SK-N-SH (cell line): ENCODE results near the gene KRT6A. TPM values are rescaled to one million over a fixed set of nuclear protein-coding genes. Genes with fewer than 3 reads are reported as not detected.

ENCODE experiments used
- CTCF ChIA-PET: fragments of 300-600, 350-600 bp; formaldehyde crosslinking; extraction: SDS; loops from one replicate; lab custom pipeline; 2021; lab: Yijun Ruan, JAX
- POLR2A ChIA-PET: fragments of 350-600 bp; sonication (Branson Sonifier 250); formaldehyde crosslinking; extraction: SDS; loops from one replicate; lab custom pipeline; 2020; ENCODE audit warnings: antibody characterized with exemption, inconsistent platforms; lab: Yijun Ruan, JAX
- DNase-seq: peaks from one replicate; pipeline ENCODE4 v3.0.0; 2012
- H2AFZ ChIP-seq: fragments of 200-600 bp; sonication (generic); 2 replicates; pipeline ENCODE4 v1.8.1; 2016; ENCODE audit warnings: antibody characterized with exemption, mild to moderate bottlenecking, low read depth
- H3F3A ChIP-seq: fragments of 200-600 bp; sonication (generic); replicated peaks from 2 replicates; pipeline ENCODE3; 2016; ENCODE audit warnings: antibody characterized with exemption, mild to moderate bottlenecking; ENCODE audit not compliant: insufficient read depth
- H3K27ac ChIP-seq, 2 experiments: fragments of 200-500 bp in 1 of 2; fragments of 200-600 bp in 1 of 2; sonication (Bioruptor generic) in 1 of 2; sonication (generic), shearing (Covaris generic) in 1 of 2; 2 replicates each; pipeline versions ENCODE4 v1.5.1 to v1.6.1; 2014 to 2016; ENCODE audit warnings: low read depth in 2 of 2, inconsistent platforms in 1 of 2, low read length in 1 of 2, mild to moderate bottlenecking in 1 of 2, mixed read lengths in 1 of 2
- H3K27me3 ChIP-seq: fragments of 200-600 bp; sonication (generic), shearing (Covaris generic); 2 replicates; pipeline ENCODE4 v1.6.1; 2016; ENCODE audit warnings: mixed run types; ENCODE audit not compliant: insufficient read depth
- H3K36me3 ChIP-seq, 2 experiments: fragments of 200-500 bp in 1 of 2; fragments of 200-600 bp in 1 of 2; sonication (Bioruptor generic) in 1 of 2; sonication (generic) in 1 of 2; replicated peaks in 1 of 2; 2 replicates each; pipeline versions ENCODE3 to v1.5.1; 2014 to 2016; ENCODE audit warnings: low read length in 1 of 2, mild to moderate bottlenecking in 1 of 2; ENCODE audit not compliant: insufficient read depth in 2 of 2, control insufficient read depth in 1 of 2
- H3K4me1 ChIP-seq, 2 experiments: fragments of 200-500 bp in 1 of 2; fragments of 200-600 bp in 1 of 2; sonication (Bioruptor generic) in 1 of 2; sonication (generic), shearing (Covaris generic) in 1 of 2; 2 replicates each; pipeline versions ENCODE4 v1.5.1 to v1.6.1; 2014 to 2016; ENCODE audit warnings: low read depth in 1 of 2, low read length in 1 of 2, mixed run types in 1 of 2; ENCODE audit not compliant: insufficient read depth in 2 of 2, control insufficient read depth in 1 of 2
- H3K4me2 ChIP-seq: fragments of 200-600 bp; sonication (generic), shearing (Covaris generic); 2 replicates; pipeline ENCODE4 v1.6.1; 2017; ENCODE audit warnings: mixed run types
- H3K4me3 ChIP-seq, 2 experiments: fragments of 200-500 bp in 1 of 2; fragments of 200-600 bp in 1 of 2; sonication (Bioruptor generic) in 1 of 2; sonication (generic), shearing (Covaris generic) in 1 of 2; 2 replicates each; pipeline versions ENCODE4 v1.5.1 to v1.8.1; 2014 to 2016; ENCODE audit warnings: low read depth in 2 of 2, inconsistent platforms in 1 of 2, low read length in 1 of 2, mild to moderate bottlenecking in 1 of 2, mixed read lengths in 1 of 2, moderate library complexity in 1 of 2
- H3K79me2 ChIP-seq: fragments of 200-600 bp; sonication (generic); 2 replicates; pipeline ENCODE4 v1.8.1; 2017; ENCODE audit warnings: mild to moderate bottlenecking; ENCODE audit not compliant: insufficient read depth
- H3K9ac ChIP-seq: fragments of 200-600 bp; sonication (generic); 2 replicates; pipeline ENCODE4 v1.6.1; 2017; ENCODE audit warnings: mixed run types
- H3K9me2 ChIP-seq: fragments of 200-600 bp; sonication (generic); 2 replicates; pipeline ENCODE4 v1.6.1; 2017; ENCODE audit warnings: mixed run types
- H3K9me3 ChIP-seq: fragments of 200-600 bp; sonication (generic); 2 replicates; pipeline ENCODE4 v1.6.1; 2017; ENCODE audit warnings: mixed run types, mild to moderate bottlenecking, moderate library complexity
- H4K20me1 ChIP-seq: fragments of 200-600 bp; sonication (generic); 2 replicates; pipeline ENCODE4 v1.6.1; 2017; ENCODE audit warnings: mild to moderate bottlenecking, mixed run types; ENCODE audit not compliant: insufficient read depth
- CHD2 ChIP-seq: fragments of 150-350 bp; IDR thresholded peaks from 2 replicates; pipeline ENCODE4 v1.6.1; 2018; ENCODE audit warnings: low read length; ENCODE audit not compliant: partially characterized antibody
- CTCF ChIP-seq: fragments of 200-600 bp; sonication (generic); IDR thresholded peaks from 2 replicates; pipeline ENCODE4 v1.6.1; 2017; ENCODE audit warnings: antibody characterized with exemption, mild to moderate bottlenecking, moderate library complexity
- ELF1 ChIP-seq: IDR thresholded peaks from 2 replicates; pipeline ENCODE4 v1.4.0; 2012
- FOSL2 ChIP-seq: IDR thresholded peaks from 2 replicates; pipeline ENCODE4 v1.4.0; 2012; ENCODE audit warnings: low read depth, mild to moderate bottlenecking, moderate library complexity, borderline replicate concordance
- GABPA ChIP-seq: IDR thresholded peaks from 2 replicates; pipeline ENCODE4 v1.4.0; 2012; ENCODE audit warnings: low read depth, mild to moderate bottlenecking
- GATA2 ChIP-seq: sonication (generic); formaldehyde crosslinking; IDR thresholded peaks from 2 replicates; pipeline ENCODE4 v1.5.0; 2020; ENCODE audit warnings: mild to moderate bottlenecking, missing genetic modification reagents
- MEF2A ChIP-seq: IDR thresholded peaks from 2 replicates; pipeline ENCODE4 v1.4.0; 2012; ENCODE audit warnings: low read depth, borderline replicate concordance
- MXI1 ChIP-seq: IDR thresholded peaks from 2 replicates; pipeline ENCODE4 v1.6.1; 2012; ENCODE audit warnings: mild to moderate bottlenecking, low read depth, low read length, improper control_type of control experiment
- NFIC ChIP-seq: IDR thresholded peaks from 2 replicates; pipeline ENCODE4 v1.4.0; 2012; ENCODE audit warnings: borderline replicate concordance
- NRF1 ChIP-seq: IDR thresholded peaks from 2 replicates; pipeline ENCODE4 v1.6.1; 2012; ENCODE audit warnings: low read depth, mild to moderate bottlenecking, low read length
- RXRA ChIP-seq: IDR thresholded peaks from 2 replicates; pipeline ENCODE4 v1.4.0; 2012; ENCODE audit warnings: low read depth, mild to moderate bottlenecking, borderline replicate concordance
- TEAD4 ChIP-seq: IDR thresholded peaks from 2 replicates; pipeline ENCODE4 v1.4.0; 2012; ENCODE audit warnings: mild to moderate bottlenecking, borderline replicate concordance; ENCODE audit not compliant: insufficient read depth
- YY1 ChIP-seq: IDR thresholded peaks from 2 replicates; pipeline ENCODE4 v1.4.0; 2012; ENCODE audit warnings: low read depth, mild to moderate bottlenecking
- WGBS: methylation state at CpG from one replicate; pipeline ENCODE4 v1.1.6; 2017; ENCODE audit warnings: low lambda C conversion rate; 5-methylcytosine and 5-hydroxymethylcytosine counted together
- polyA plus RNA-seq, 3 experiments: library from polyadenylated mRNA; depleted of rRNA; stranded (reverse); fragments of >200 nt; gene quantifications; 2 replicates each; pipeline ENCODE4 v1.2.3, GENCODE V29; 2012
- TF ChIP-seq, protein P1 (sequence below): IDR thresholded peaks from 2 replicates; pipeline ENCODE4 v1.4.0; 2012; ENCODE audit warnings: low read depth
- TF ChIP-seq, protein P2 (sequence below): IDR thresholded peaks from 2 replicates; pipeline ENCODE4 v1.6.1; 2012; ENCODE audit warnings: mild to moderate bottlenecking, low read depth, low read length, moderate library complexity

The KRT6A gene
- polyA plus RNA-seq, 1 of the 3 experiments (the other 2 are of a cell fraction), result not detected

GRCh38 chr12:52539821-52540173 lies 46.7 kb upstream of the KRT6A start:
- POLR2A ChIA-PET, result no interaction called here
- H3K4me2 ChIP-seq, result no peak overlapping the region
- no peak overlapping the region for H3K4me3 ChIP-seq
- H3K27me3 ChIP-seq, result peaks cover 19% of the 10 kb centered on the region; the same call in 1 of the 2 replicates
- no peak overlapping the region for H3K9ac ChIP-seq
- TF ChIP-seq GABPA (no peak), FOSL2 (no peak), TEAD4 (no peak), CHD2 (no peak), GATA2 (no peak), NFIC (no peak), YY1 (no peak), MEF2A (no peak), MXI1 (no peak), CTCF (no peak), RXRA (no peak), ELF1 (no peak), NRF1 (no peak)
- TF ChIP-seq, protein P1, sequence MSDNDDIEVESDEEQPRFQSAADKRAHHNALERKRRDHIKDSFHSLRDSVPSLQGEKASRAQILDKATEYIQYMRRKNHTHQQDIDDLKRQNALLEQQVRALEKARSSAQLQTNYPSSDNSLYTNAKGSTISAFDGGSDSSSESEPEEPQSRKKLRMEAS, result no peak
- TF ChIP-seq, protein P2, sequence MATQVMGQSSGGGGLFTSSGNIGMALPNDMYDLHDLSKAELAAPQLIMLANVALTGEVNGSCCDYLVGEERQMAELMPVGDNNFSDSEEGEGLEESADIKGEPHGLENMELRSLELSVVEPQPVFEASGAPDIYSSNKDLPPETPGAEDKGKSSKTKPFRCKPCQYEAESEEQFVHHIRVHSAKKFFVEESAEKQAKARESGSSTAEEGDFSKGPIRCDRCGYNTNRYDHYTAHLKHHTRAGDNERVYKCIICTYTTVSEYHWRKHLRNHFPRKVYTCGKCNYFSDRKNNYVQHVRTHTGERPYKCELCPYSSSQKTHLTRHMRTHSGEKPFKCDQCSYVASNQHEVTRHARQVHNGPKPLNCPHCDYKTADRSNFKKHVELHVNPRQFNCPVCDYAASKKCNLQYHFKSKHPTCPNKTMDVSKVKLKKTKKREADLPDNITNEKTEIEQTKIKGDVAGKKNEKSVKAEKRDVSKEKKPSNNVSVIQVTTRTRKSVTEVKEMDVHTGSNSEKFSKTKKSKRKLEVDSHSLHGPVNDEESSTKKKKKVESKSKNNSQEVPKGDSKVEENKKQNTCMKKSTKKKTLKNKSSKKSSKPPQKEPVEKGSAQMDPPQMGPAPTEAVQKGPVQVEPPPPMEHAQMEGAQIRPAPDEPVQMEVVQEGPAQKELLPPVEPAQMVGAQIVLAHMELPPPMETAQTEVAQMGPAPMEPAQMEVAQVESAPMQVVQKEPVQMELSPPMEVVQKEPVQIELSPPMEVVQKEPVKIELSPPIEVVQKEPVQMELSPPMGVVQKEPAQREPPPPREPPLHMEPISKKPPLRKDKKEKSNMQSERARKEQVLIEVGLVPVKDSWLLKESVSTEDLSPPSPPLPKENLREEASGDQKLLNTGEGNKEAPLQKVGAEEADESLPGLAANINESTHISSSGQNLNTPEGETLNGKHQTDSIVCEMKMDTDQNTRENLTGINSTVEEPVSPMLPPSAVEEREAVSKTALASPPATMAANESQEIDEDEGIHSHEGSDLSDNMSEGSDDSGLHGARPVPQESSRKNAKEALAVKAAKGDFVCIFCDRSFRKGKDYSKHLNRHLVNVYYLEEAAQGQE, result no peak
- H3F3A ChIP-seq, result no peaks in the 10 kb centered on the region
- DNase-seq, result no peak
- H3K4me1 ChIP-seq, result no peaks in the 10 kb centered on the region
- H4K20me1 ChIP-seq, result no peaks in the 10 kb centered on the region
- no peak overlapping the region for H2AFZ ChIP-seq
- H3K27ac ChIP-seq, result no peak overlapping the region
- no peaks in the 10 kb centered on the region for H3K9me2 ChIP-seq
- H3K9me3 ChIP-seq, result no peaks in the 10 kb centered on the region
- no peaks in the 10 kb centered on the region for H3K36me3 ChIP-seq
- H3K79me2 ChIP-seq, result no peaks in the 10 kb centered on the region
- CTCF ChIA-PET, result no interaction called here
- 55% methylated on average over 3 of the region's 3 CpGs for WGBS
